K562 (cell line): ENCODE results near the gene RIMKLA.

Source experiments
- DMBX1 ChIP-seq: fragments of 250-450 bp; sonication (Bioruptor Pico); IDR thresholded peaks from 2 replicates; pipeline ENCODE4 v1.8.0; 2022; ENCODE audit warnings: inconsistent platforms, mild to moderate bottlenecking, moderate library complexity, borderline replicate concordance
- RAD21 ChIP-seq, 2 experiments: fragments of 250-450 bp in 1 of 2; fragments of 450-650 bp in 1 of 2; sonication (Bioruptor Pico) in 1 of 2; formaldehyde crosslinking in 1 of 2; IDR thresholded peaks in 1 of 2; conservative IDR thresholded peaks in 1 of 2; 2 replicates each; pipeline versions ENCODE4 v1.4.0 to v1.8.0; 2020 to 2022; ENCODE audit warnings: mild to moderate bottlenecking in 2 of 2, moderate library complexity in 1 of 2
- RFX1 ChIP-seq: fragments of 450-650 bp; IDR thresholded peaks from 2 replicates; pipeline ENCODE4 v1.6.1; 2016; ENCODE audit warnings: mild to moderate bottlenecking, moderate library complexity
- SIN3B ChIP-seq: fragments of 450-650 bp; IDR thresholded peaks from 2 replicates; pipeline ENCODE4 v1.6.1; 2017; ENCODE audit warnings: low read depth, mild to moderate bottlenecking, moderate library complexity
- ZNF408 ChIP-seq: fragments of 250-450 bp; sonication (Bioruptor Pico); IDR thresholded peaks from 2 replicates; pipeline ENCODE4 v1.4.0; 2020; ENCODE audit warnings: low read depth, mild to moderate bottlenecking, moderate library complexity
- ZNF780A ChIP-seq: fragments of 250-450 bp; sonication (Bioruptor Pico); IDR thresholded peaks from 2 replicates; pipeline ENCODE4 v1.5.0; 2021; ENCODE audit warnings: mild to moderate bottlenecking
- TF ChIP-seq, protein P1 (sequence below): sonication (generic); formaldehyde crosslinking; IDR thresholded peaks from 2 replicates; pipeline ENCODE4 v1.4.0; 2020; ENCODE audit warnings: mild to moderate bottlenecking, missing genetic modification reagents
- TF ChIP-seq, protein P2 (sequence below): fragments of 250-450 bp; sonication (Bioruptor Pico); IDR thresholded peaks from 2 replicates; pipeline ENCODE4 v1.5.1; 2021; ENCODE audit warnings: mild to moderate bottlenecking
- TF ChIP-seq, protein P3 (sequence below), 3 experiments: fragments of 200-800 bp in 1 of 3; sonication (Bioruptor generic) in 1 of 3; sonication (generic) in 1 of 3; formaldehyde crosslinking in 1 of 3; IDR thresholded peaks; 2 replicates each; pipeline versions ENCODE4 v1.6.1 to v1.8.0; 2016 to 2022; ENCODE audit warnings: mild to moderate bottlenecking in 2 of 3, missing compliant biosample characterization in 2 of 3, missing genetic modification characterization in 2 of 3, missing genetic modification reagents in 1 of 3
- TF ChIP-seq, protein P4 (sequence below), 3 experiments: IDR thresholded peaks in 2 of 3; conservative IDR thresholded peaks in 1 of 3; 2 replicates each; pipeline ENCODE4 v1.5.1; 2011 to 2012; ENCODE audit warnings: low read length in 3 of 3, mild to moderate bottlenecking in 3 of 3, control low read depth in 2 of 3, improper control_type of control experiment in 1 of 3, inconsistent platforms in 1 of 3, low read depth in 1 of 3, mixed read lengths in 1 of 3, moderate library complexity in 1 of 3; ENCODE audit not compliant: insufficient read depth in 2 of 3
- TF ChIP-seq, protein P5 (sequence below): fragments of 450-650 bp; IDR thresholded peaks from 2 replicates; pipeline ENCODE4 v1.6.1; 2016

DNA sequence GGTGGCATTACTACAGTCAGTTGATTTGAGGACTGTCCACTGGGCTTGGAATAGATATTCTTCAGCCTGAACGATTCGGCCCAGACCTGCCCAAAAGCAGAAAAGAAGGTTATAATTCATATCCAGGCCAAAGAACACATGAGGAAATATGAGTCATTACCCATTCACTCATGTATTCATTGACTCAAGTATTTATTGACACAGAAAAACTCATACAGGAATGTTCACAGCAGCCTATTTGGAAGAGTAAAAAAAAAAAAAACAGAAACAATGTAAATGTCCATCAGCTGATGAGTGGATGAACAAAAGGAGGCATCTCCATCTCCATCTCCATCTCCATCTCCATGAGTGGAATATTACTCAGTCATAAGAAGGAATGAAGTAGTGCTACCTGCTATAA lies 59.3 kb downstream of the RIMKLA start:
- TF ChIP-seq, protein P1, sequence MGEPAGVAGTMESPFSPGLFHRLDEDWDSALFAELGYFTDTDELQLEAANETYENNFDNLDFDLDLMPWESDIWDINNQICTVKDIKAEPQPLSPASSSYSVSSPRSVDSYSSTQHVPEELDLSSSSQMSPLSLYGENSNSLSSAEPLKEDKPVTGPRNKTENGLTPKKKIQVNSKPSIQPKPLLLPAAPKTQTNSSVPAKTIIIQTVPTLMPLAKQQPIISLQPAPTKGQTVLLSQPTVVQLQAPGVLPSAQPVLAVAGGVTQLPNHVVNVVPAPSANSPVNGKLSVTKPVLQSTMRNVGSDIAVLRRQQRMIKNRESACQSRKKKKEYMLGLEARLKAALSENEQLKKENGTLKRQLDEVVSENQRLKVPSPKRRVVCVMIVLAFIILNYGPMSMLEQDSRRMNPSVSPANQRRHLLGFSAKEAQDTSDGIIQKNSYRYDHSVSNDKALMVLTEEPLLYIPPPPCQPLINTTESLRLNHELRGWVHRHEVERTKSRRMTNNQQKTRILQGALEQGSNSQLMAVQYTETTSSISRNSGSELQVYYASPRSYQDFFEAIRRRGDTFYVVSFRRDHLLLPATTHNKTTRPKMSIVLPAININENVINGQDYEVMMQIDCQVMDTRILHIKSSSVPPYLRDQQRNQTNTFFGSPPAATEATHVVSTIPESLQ: no peak
- TF ChIP-seq ZNF408 (CRISPR knock-in tag) (no peak), SIN3B (no peak), RFX1 (no peak), DMBX1 (CRISPR knock-in tag) (no peak), RAD21 (CRISPR knock-in tag; conservative IDR thresholded peaks at IDR 0.05 in 1 of 2, IDR thresholded peaks at IDR 0.05 in 1 of 2) (no peak), ZNF780A (CRISPR knock-in tag) (no peak)
- TF ChIP-seq, protein P2, sequence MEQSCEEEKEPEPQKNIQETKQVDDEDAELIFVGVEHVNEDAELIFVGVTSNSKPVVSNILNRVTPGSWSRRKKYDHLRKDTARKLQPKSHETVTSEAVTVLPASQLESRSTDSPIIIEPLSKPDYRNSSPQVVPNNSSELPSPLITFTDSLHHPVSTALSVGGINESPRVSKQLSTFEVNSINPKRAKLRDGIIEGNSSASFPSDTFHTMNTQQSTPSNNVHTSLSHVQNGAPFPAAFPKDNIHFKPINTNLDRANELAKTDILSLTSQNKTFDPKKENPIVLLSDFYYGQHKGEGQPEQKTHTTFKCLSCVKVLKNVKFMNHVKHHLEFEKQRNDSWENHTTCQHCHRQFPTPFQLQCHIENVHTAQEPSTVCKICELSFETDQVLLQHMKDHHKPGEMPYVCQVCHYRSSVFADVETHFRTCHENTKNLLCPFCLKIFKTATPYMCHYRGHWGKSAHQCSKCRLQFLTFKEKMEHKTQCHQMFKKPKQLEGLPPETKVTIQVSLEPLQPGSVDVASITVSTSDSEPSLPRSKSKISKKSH (CRISPR knock-in tag): no peak
- TF ChIP-seq, protein P3, sequence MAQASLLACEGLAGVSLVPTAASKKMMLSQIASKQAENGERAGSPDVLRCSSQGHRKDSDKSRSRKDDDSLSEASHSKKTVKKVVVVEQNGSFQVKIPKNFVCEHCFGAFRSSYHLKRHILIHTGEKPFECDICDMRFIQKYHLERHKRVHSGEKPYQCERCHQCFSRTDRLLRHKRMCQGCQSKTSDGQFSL (CRISPR knock-in tag; IDR thresholded peaks at IDR 0.05): no peak
- TF ChIP-seq, protein P3 (tag; IDR thresholded peaks at IDR 0.05): no peak
- TF ChIP-seq, protein P4, sequence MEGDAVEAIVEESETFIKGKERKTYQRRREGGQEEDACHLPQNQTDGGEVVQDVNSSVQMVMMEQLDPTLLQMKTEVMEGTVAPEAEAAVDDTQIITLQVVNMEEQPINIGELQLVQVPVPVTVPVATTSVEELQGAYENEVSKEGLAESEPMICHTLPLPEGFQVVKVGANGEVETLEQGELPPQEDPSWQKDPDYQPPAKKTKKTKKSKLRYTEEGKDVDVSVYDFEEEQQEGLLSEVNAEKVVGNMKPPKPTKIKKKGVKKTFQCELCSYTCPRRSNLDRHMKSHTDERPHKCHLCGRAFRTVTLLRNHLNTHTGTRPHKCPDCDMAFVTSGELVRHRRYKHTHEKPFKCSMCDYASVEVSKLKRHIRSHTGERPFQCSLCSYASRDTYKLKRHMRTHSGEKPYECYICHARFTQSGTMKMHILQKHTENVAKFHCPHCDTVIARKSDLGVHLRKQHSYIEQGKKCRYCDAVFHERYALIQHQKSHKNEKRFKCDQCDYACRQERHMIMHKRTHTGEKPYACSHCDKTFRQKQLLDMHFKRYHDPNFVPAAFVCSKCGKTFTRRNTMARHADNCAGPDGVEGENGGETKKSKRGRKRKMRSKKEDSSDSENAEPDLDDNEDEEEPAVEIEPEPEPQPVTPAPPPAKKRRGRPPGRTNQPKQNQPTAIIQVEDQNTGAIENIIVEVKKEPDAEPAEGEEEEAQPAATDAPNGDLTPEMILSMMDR (IDR thresholded peaks at IDR 0.05 in 2 of 3, conservative IDR thresholded peaks at IDR 0.05 in 1 of 3; ENCODE audit: insufficient read depth in 2 of 3, low read depth in 1 of 3, low read length in 3 of 3): no peak
- TF ChIP-seq, protein P5, sequence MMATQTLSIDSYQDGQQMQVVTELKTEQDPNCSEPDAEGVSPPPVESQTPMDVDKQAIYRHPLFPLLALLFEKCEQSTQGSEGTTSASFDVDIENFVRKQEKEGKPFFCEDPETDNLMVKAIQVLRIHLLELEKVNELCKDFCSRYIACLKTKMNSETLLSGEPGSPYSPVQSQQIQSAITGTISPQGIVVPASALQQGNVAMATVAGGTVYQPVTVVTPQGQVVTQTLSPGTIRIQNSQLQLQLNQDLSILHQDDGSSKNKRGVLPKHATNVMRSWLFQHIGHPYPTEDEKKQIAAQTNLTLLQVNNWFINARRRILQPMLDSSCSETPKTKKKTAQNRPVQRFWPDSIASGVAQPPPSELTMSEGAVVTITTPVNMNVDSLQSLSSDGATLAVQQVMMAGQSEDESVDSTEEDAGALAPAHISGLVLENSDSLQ: no peak
